Smooth muscle cell (in vitro differentiated cells): ENCODE results near the gene OR10H1. TPM values are rescaled to one million over a fixed set of nuclear protein-coding genes. Genes with fewer than 3 reads are reported as not detected.
"Not testable (repeated sequence)": the region's sequence is repeated elsewhere in the genome, so short reads cannot be mapped to it uniquely, and the experiment has no call there.

Source experiments
- DNase-seq: peaks from one replicate; lab custom pipeline; 2025; ENCODE audit not compliant: unreplicated experiment; lab: John Stamatoyannopoulos, UW
- H2AFZ ChIP-seq: fragments of 200-600 bp; sonication (generic); 2 replicates; pipeline ENCODE4 v1.6.0; 2016; ENCODE audit warnings: antibody characterized with exemption, low read depth, mild to moderate bottlenecking
- H3F3A ChIP-seq: fragments of 200-600 bp; sonication (generic); 2 replicates; pipeline ENCODE4 v1.6.0; 2017; ENCODE audit warnings: antibody characterized with exemption, low read depth
- H3K27ac ChIP-seq: fragments of 200-600 bp; sonication (generic); 2 replicates; pipeline ENCODE4 v1.5.1; 2016; ENCODE audit warnings: low read depth, mild to moderate bottlenecking
- H3K27me3 ChIP-seq: fragments of 200-600 bp; sonication (generic); 2 replicates; pipeline ENCODE4 v1.6.1; 2016; ENCODE audit warnings: low read depth, mild to moderate bottlenecking
- H3K36me3 ChIP-seq: fragments of 200-600 bp; sonication (generic); 2 replicates; pipeline ENCODE4 v1.5.1; 2016; ENCODE audit warnings: low read depth
- H3K4me1 ChIP-seq: fragments of 200-600 bp; sonication (generic); 2 replicates; pipeline ENCODE4 v1.5.1; 2016; ENCODE audit warnings: low read depth
- H3K4me2 ChIP-seq: fragments of 200-600 bp; sonication (generic); 2 replicates; pipeline ENCODE4 v1.6.0; 2016; ENCODE audit warnings: mild to moderate bottlenecking
- H3K4me3 ChIP-seq: fragments of 200-600 bp; sonication (generic); 2 replicates; pipeline ENCODE4 v1.5.1; 2016; ENCODE audit warnings: mild to moderate bottlenecking
- H3K79me2 ChIP-seq: fragments of 200-600 bp; sonication (generic); 2 replicates; pipeline ENCODE4 v1.6.0; 2016; ENCODE audit warnings: low read depth, mild to moderate bottlenecking
- H3K9ac ChIP-seq: fragments of 200-600 bp; sonication (generic); 2 replicates; pipeline ENCODE4 v1.6.0; 2016; ENCODE audit warnings: low read depth
- H3K9me3 ChIP-seq: fragments of 200-600 bp; sonication (generic); replicated peaks from 2 replicates; pipeline ENCODE4 v1.5.1; 2016; ENCODE audit warnings: low read depth
- H4K20me1 ChIP-seq: fragments of 200-600 bp; sonication (generic); 2 replicates; pipeline ENCODE4 v1.6.0; 2016; ENCODE audit warnings: low read depth
- CTCF ChIP-seq: fragments of 200-600 bp; sonication (generic); IDR thresholded peaks from 2 replicates; pipeline ENCODE4 v1.5.1; 2017; ENCODE audit warnings: borderline replicate concordance, mild to moderate bottlenecking, antibody characterized with exemption; ENCODE audit not compliant: insufficient read depth, poor library complexity, severe bottlenecking
- WGBS: methylation state at CpG from one replicate; pipeline ENCODE4 v1.1.7; 2016; ENCODE audit warnings: low lambda C conversion rate; 5-methylcytosine and 5-hydroxymethylcytosine counted together
- polyA plus RNA-seq: library from polyadenylated mRNA; unstranded; fragments of >200 nt; fragmentation: Nextera tagmentation; extraction: Ambion mirVana; gene quantifications from 2 replicates; pipeline ENCODE4 v1.2.1, GENCODE V29; 2016
- total RNA-seq: library from RNA; depleted of rRNA; stranded (reverse); fragments of >200 nt; gene quantifications from 2 replicates; pipeline ENCODE4 v1.2.3, GENCODE V29; 2014

OR10H1 gene
- total and polyA plus RNA-seq, 2 experiments from 2014 or later, result not detected

DNA sequence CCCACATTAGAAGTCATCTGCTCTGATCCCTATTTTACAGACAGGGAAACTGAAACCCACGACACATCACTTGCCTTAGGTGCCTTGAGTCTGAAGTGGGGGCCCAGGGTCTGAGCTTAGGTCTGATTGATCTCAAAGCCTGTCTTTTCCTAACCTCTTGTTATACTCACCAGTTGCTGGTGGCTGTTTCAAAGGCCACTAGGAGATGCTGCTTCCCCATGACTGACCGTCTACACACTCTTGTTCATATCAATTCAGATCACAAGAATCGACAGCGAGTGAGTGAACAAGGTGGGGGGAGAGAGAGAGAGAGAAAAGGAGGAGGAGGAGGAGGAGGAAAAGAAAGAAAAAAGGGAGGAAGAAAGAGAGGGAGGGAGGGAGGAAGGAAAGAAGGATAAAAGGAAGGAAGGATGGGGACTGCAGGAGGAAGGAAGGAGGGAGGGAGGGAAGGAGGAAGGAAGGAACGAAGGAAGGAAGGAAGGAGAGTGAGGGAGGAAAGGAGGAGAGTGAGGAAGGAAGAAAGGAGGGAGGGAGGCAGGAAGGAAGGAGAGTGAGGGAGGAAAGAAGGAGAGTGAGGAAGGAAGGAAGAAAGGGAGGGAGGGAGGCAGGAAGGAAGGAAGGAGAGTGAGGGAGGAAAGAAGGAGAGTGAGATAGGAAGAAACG lies 3.3 kb downstream of the OR10H1 start:
- Histone ChIP-seq H2AFZ (no peak overlapping the region), H3K27ac (no peak overlapping the region), H3K9ac (no peak overlapping the region), H3F3A (no peaks in the 10 kb centered on the region), H3K27me3 (no peaks in the 10 kb centered on the region), H3K79me2 (no peaks in the 10 kb centered on the region), H3K36me3 (no peaks in the 10 kb centered on the region), H3K4me3 (no peak overlapping the region), H3K4me1 (no peaks in the 10 kb centered on the region), H3K4me2 (no peak overlapping the region), H3K9me3 (peaks cover 3% of the 10 kb centered on the region), H4K20me1 (no peaks in the 10 kb centered on the region)
- no peak for DNase-seq
- WGBS, result 62% methylated on average over 5 of the region's 6 CpGs
- no peak for TF ChIP-seq CTCF

GRCh38 chr19:15811476-15811875 lies 4.0 kb downstream of the OR10H1 start:
- no peak for TF ChIP-seq CTCF
- H3K9me3 ChIP-seq, result peaks cover 3% of the 10 kb centered on the region
- DNase-seq, result no peak
- H3K4me2 ChIP-seq, result no peak overlapping the region
- H3K4me3 ChIP-seq, result no peak overlapping the region
- 60% methylated on average over 4 of the region's 4 CpGs for WGBS
- H2AFZ ChIP-seq, result no peak overlapping the region
- no peaks in the 10 kb centered on the region for H3F3A ChIP-seq
- H3K27me3 ChIP-seq, result no peaks in the 10 kb centered on the region
- H3K79me2 ChIP-seq, result no peaks in the 10 kb centered on the region
- no peak overlapping the region for H3K27ac ChIP-seq
- H3K4me1 ChIP-seq, result no peaks in the 10 kb centered on the region
- no peaks in the 10 kb centered on the region for H4K20me1 ChIP-seq
- H3K36me3 ChIP-seq, result no peaks in the 10 kb centered on the region
- H3K9ac ChIP-seq, result no peak overlapping the region

DNA sequence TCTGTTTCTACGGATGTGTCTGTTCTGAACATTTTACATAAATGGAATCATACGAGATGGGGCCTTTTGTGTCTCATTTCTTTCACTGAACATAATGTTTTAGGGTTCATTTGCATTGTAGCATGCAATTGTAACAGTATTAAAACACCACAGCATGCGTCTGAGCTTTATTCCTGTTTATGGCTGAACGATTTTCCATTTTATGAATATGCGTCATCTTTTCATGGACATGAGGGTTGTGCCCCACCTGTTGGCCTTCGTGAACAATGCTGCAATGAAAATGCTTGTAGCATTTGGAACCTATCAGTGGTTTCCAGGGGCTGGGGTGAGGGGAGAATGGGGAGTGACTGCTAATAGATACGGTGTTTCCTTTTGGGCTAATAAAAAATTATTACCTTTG lies 5.1 kb downstream of the OR10H1 start:
- no peaks in the 10 kb centered on the region for H4K20me1 ChIP-seq
- 73% methylated on average over 7 of the region's 7 CpGs for WGBS
- no peak overlapping the region for H3K27ac ChIP-seq
- H3K4me3 ChIP-seq, result no peak overlapping the region
- no peak overlapping the region for H3K4me2 ChIP-seq
- H3K36me3 ChIP-seq, result no peaks in the 10 kb centered on the region
- no peaks in the 10 kb centered on the region for H3K4me1 ChIP-seq
- H3K27me3 ChIP-seq, result no peaks in the 10 kb centered on the region
- H3K9me3 ChIP-seq, result peaks cover 3% of the 10 kb centered on the region
- no peak for DNase-seq
- TF ChIP-seq CTCF, result no peak
- no peak overlapping the region for H2AFZ ChIP-seq
- H3K79me2 ChIP-seq, result no peaks in the 10 kb centered on the region
- H3K9ac ChIP-seq, result no peak overlapping the region
- no peaks in the 10 kb centered on the region for H3F3A ChIP-seq

DNA sequence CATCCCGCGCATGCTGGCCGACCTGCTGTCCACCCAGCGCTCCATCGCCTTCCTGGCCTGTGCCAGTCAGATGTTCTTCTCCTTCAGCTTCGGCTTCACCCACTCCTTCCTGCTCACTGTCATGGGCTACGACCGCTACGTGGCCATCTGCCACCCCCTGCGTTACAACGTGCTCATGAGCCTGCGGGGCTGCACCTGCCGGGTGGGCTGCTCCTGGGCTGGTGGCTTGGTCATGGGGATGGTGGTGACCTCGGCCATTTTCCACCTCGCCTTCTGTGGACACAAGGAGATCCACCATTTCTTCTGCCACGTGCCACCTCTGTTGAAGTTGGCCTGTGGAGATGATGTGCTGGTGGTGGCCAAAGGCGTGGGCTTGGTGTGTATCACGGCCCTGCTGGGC lies 21.2 kb downstream of the OR10H1 start:
- H3K27me3 ChIP-seq, DNase-seq, H3F3A ChIP-seq, H3K27ac ChIP-seq, H3K4me2 ChIP-seq, H2AFZ ChIP-seq, H4K20me1 ChIP-seq, H3K4me1 ChIP-seq, H3K79me2 ChIP-seq, H3K36me3 ChIP-seq, H3K4me3 ChIP-seq, H3K9ac ChIP-seq: not testable (repeated sequence)
- 85% methylated on average over 18 of the region's 18 CpGs for WGBS
- H3K9me3 ChIP-seq, result peaks cover 10% of the 10 kb centered on the region
